ENCODE data around the gene CHRND. TPM values are rescaled to one million over a fixed set of nuclear protein-coding genes. Genes with fewer than 3 reads are reported as not detected.
A peak's percentile ranks its signal among the peaks of the same experiment; 100 is the strongest.

Gene CHRND
- total and polyA plus RNA-seq, 2 donors (not counting 1 experiment from before 2014, with no cell fraction given), result not detected

DNA sequence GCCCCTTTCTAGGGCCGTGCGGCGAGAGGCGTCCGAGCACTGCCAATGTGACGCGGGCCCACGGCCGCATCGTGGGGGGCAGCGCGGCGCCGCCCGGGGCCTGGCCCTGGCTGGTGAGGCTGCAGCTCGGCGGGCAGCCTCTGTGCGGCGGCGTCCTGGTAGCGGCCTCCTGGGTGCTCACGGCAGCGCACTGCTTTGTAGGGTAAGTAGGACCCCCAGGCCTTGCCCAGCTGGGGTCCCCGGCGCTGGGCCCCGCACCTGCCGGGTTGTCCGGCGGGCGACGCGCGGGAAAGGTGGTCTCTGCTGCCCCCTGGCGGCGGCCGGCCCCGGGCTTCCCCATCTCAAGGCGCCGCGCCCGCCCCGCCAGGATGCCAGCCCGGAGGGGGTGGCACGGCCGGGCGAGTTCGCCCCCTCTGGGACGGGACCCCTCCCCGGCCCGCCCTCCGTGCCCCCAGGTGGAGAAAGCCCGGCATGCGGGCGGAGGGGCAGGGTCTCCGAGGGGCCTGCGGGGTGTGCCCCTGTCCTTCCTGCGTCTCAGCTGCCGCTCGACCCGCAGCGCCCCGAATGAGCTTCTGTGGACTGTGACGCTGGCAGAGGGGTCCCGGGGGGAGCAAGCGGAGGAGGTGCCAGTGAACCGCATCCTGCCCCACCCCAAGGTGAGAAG is 3.9 kb upstream of the CHRND start:
- H3K4me1 Mint-ChIP-seq, result peaks cover 17% of the 10 kb centered on the region
- TF ChIP-seq, protein P1, sequence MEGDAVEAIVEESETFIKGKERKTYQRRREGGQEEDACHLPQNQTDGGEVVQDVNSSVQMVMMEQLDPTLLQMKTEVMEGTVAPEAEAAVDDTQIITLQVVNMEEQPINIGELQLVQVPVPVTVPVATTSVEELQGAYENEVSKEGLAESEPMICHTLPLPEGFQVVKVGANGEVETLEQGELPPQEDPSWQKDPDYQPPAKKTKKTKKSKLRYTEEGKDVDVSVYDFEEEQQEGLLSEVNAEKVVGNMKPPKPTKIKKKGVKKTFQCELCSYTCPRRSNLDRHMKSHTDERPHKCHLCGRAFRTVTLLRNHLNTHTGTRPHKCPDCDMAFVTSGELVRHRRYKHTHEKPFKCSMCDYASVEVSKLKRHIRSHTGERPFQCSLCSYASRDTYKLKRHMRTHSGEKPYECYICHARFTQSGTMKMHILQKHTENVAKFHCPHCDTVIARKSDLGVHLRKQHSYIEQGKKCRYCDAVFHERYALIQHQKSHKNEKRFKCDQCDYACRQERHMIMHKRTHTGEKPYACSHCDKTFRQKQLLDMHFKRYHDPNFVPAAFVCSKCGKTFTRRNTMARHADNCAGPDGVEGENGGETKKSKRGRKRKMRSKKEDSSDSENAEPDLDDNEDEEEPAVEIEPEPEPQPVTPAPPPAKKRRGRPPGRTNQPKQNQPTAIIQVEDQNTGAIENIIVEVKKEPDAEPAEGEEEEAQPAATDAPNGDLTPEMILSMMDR (IDR thresholded peaks at IDR 0.05), result peak; percentile 94
- TF ChIP-seq EZH2 (IDR thresholded peaks at IDR 0.05; ENCODE audit: borderline replicate concordance, insufficient read depth, low read depth, low read length, poor library complexity, severe bottlenecking), result no peak
- H2AFZ ChIP-seq (ENCODE audit: insufficient read depth, low read depth, low read length, poor library complexity, severe bottlenecking), result peak overlapping the region; percentile 64
- no peaks in the 10 kb centered on the region for H3K79me2 ChIP-seq (ENCODE audit: control insufficient read depth, insufficient read depth, low read length)
- peak overlapping the region; percentile 85 for H3K4me2 ChIP-seq (replicated peaks; ENCODE audit: low read depth, low read length, poor library complexity, severe bottlenecking)
- no peaks in the 10 kb centered on the region for H3K36me3 ChIP-seq (replicated peaks in 1 of 2; ENCODE audit: control extremely low read depth in 1 of 2, control insufficient read depth in 1 of 2, extremely low read depth in 1 of 2, insufficient read depth in 2 of 2, low read length in 1 of 2)
- H3K27me3 Mint-ChIP-seq, result peaks cover 26% of the 10 kb centered on the region
- peaks cover 0 to 16% (median 0%) of the 10 kb centered on the region in 3 donors for H3K9me3 ChIP-seq (ENCODE audit: control extremely low read depth in 1 of 3, control insufficient read depth in 2 of 3, insufficient read depth in 1 of 3, low read length in 2 of 3)
- peak; percentile 74 for ATAC-seq (ENCODE audit: low read depth)
- 9% methylated on average over 66 of the region's 66 CpGs for WGBS (ENCODE audit: insufficient coverage)
- no peaks in the 10 kb centered on the region for H4K20me1 ChIP-seq (ENCODE audit: control insufficient read depth, insufficient read depth, low read length, poor library complexity, severe bottlenecking)
- H3K27ac Mint-ChIP-seq, result no peak overlapping the region
- peak; percentile 78 for DNase-seq
- H3K9me3 Mint-ChIP-seq (ENCODE audit: insufficient read depth), result no peaks in the 10 kb centered on the region
- H3K4me3 ChIP-seq (ENCODE audit: control extremely low read depth in 1 of 5, extremely low read depth in 1 of 5, insufficient read depth in 1 of 5, low read depth in 2 of 5, low read length in 4 of 5), result peak overlapping the region in 3 of 5 experiments; percentile 32 to 58 (median 43)
- no peak overlapping the region for H3K27ac ChIP-seq (ENCODE audit: low read length in 2 of 2)
- H3K9ac ChIP-seq (ENCODE audit: low read length), result peak overlapping the region; percentile 51
- H3K4me3 Mint-ChIP-seq, result peak overlapping the region; percentile 74
- ChIA-PET CTCF (interaction anchor here (0.8 to 2.0 kb wide), 5 partner anchors 9 to 615 kb away, joined by 3 to 5 read pairs (median 3); no protein-coding TSS in a partner anchor), POLR2A (no interaction called here)
- intact Hi-C loops (cut with micrococcal nuclease), result loop anchor here (5.0 kb wide), 1 partner anchor 615 kb away; no protein-coding TSS in a partner anchor
- H3K4me1 ChIP-seq (ENCODE audit: control insufficient read depth in 2 of 2, insufficient read depth in 2 of 2, low read length in 2 of 2), result peaks cover 30 to 32% of the 10 kb centered on the region in 2 donors
- peaks cover 0 to 50% (median 22%) of the 10 kb centered on the region in 4 experiments for H3K27me3 ChIP-seq (replicated peaks in 1 of 4; ENCODE audit: control extremely low read depth in 1 of 4, control insufficient read depth in 3 of 4, insufficient read depth in 4 of 4, low read length in 3 of 4)
